PC-9 (cell line): Measurements from ENCODE around the gene CRIP1. TPM values are rescaled to one million over a fixed set of nuclear protein-coding genes. Genes with fewer than 3 reads are reported as not detected.

Experiments
- BruUV-seq: library from RNA; stranded (reverse); fragments of 400-500 nt; replicated peaks from 2 replicates; lab custom pipeline; 2021; lab: Mats Ljungman, UMichigan
- CTCF ChIA-PET: fragments of 300-600 bp; sonication (Branson Sonifier 250); formaldehyde crosslinking; loops from one replicate; lab custom pipeline; 2022; ENCODE audit warnings: antibody characterized with exemption; lab: Charles Lee
- POLR2A ChIA-PET: fragments of 300-600 bp; sonication (Branson Sonifier 250); formaldehyde crosslinking; loops from one replicate; lab custom pipeline; 2022; ENCODE audit warnings: antibody characterized with exemption; ENCODE audit not compliant: unreplicated experiment; lab: Charles Lee
- DNase-seq, 2 experiments: peaks; one replicate each; pipeline versions ENCODE4 v3.0.0 to v3.0.0-alpha.2; 2015 to 2022; ENCODE audit warnings: mixed read lengths in 1 of 2
- H2AFZ ChIP-seq: fragments of 200-600 bp; sonication (generic); 2 replicates; pipeline ENCODE4 v1.8.1; 2017; ENCODE audit warnings: antibody characterized with exemption
- H3F3A ChIP-seq: fragments of 200-600 bp; sonication (generic); 2 replicates; pipeline ENCODE4 v1.8.1; 2017; ENCODE audit warnings: antibody characterized with exemption, mild to moderate bottlenecking, low read depth; ENCODE audit not compliant: insufficient read depth
- H3K27ac ChIP-seq: fragments of 200-600 bp; sonication (generic); 2 replicates; pipeline ENCODE4 v1.6.1; 2016; ENCODE audit warnings: mixed run types
- H3K27me3 ChIP-seq: fragments of 200-600 bp; sonication (generic); 2 replicates; pipeline ENCODE4 v1.6.1; 2016; ENCODE audit warnings: low read depth, mixed run types; ENCODE audit not compliant: insufficient read depth
- H3K36me3 ChIP-seq: fragments of 200-600 bp; sonication (generic); 2 replicates; pipeline ENCODE4 v1.6.1; 2016; ENCODE audit warnings: low read depth, mixed run types
- H3K4me1 ChIP-seq: fragments of 200-600 bp; sonication (generic); replicated peaks from 2 replicates; pipeline ENCODE4 v1.6.1; 2016; ENCODE audit warnings: mixed run types; ENCODE audit not compliant: insufficient read depth
- H3K4me2 ChIP-seq: fragments of 200-600 bp; sonication (generic); 2 replicates; pipeline ENCODE4 v1.6.1; 2017; ENCODE audit warnings: mixed run types
- H3K4me3 ChIP-seq: fragments of 200-600 bp; sonication (generic); 2 replicates; pipeline ENCODE4 v1.6.1; 2016; ENCODE audit warnings: mixed run types
- H3K79me2 ChIP-seq: fragments of 200-600 bp; sonication (generic); 2 replicates; pipeline ENCODE4 v1.6.1; 2017; ENCODE audit warnings: low read depth, mixed run types
- H3K9me2 ChIP-seq: fragments of 200-600 bp; sonication (generic); 2 replicates; pipeline ENCODE4 v1.8.1; 2017; ENCODE audit warnings: mild to moderate bottlenecking; ENCODE audit not compliant: insufficient read depth
- H3K9me3 ChIP-seq: fragments of 200-600 bp; sonication (generic); 2 replicates; pipeline ENCODE4 v1.8.1; 2016; ENCODE audit warnings: low read depth; ENCODE audit not compliant: insufficient read depth
- H4K20me1 ChIP-seq: fragments of 200-600 bp; sonication (generic); 2 replicates; pipeline ENCODE4 v1.8.1; 2017; ENCODE audit not compliant: insufficient read depth
- CTCF ChIP-seq: fragments of 200-600 bp; sonication (generic); conservative IDR thresholded peaks from 2 replicates; pipeline ENCODE4 v1.6.1; 2017; ENCODE audit warnings: mixed run types, antibody characterized with exemption, mild to moderate bottlenecking, moderate library complexity
- EZH2 ChIP-seq: fragments of 200-600 bp; sonication (generic); IDR thresholded peaks from 2 replicates; pipeline ENCODE4 v1.8.0; 2017; ENCODE audit warnings: antibody characterized with exemption, low read depth
- intact Hi-C: fragments of 100-400 bp; cut with micrococcal nuclease; formaldehyde crosslinking; loops from one replicate; pipeline ENCODE4 v1.10.0; 2022; ENCODE audit not compliant: unreplicated experiment
- total RNA-seq: library from RNA; stranded (reverse); gene quantifications from 2 replicates; pipeline ENCODE4 v1.2.3, GENCODE V29; 2021

Gene CRIP1
- total RNA-seq, 1 experiment from 2014 or later, result 296 TPM

GRCh38 chr14:105440554-105440900, 46.2 kb upstream of the CRIP1 start:
- Histone ChIP-seq H3K9me3 (no peaks in the 10 kb centered on the region), H3K9me2 (no peaks in the 10 kb centered on the region), H4K20me1 (peaks cover 42% of the 10 kb centered on the region), H2AFZ (no peak overlapping the region), H3K36me3 (no peaks in the 10 kb centered on the region), H3K27me3 (no peaks in the 10 kb centered on the region), H3K4me3 (no peak overlapping the region), H3K79me2 (peaks cover 25% of the 10 kb centered on the region), H3K4me2 (no peak overlapping the region), H3K4me1 (no peaks in the 10 kb centered on the region), H3K27ac (no peak overlapping the region), H3F3A (no peaks in the 10 kb centered on the region)
- intact Hi-C loops, result no loop called here
- BruUV-seq, result no TSS peak
- ChIA-PET POLR2A (no interaction called here), CTCF (no interaction called here)
- TF ChIP-seq EZH2 (no peak), CTCF (no peak)
- DNase-seq, result no peak

GRCh38 chr14:105440992-105441391, 45.7 kb upstream of the CRIP1 start:
- ChIA-PET CTCF (no interaction called here), POLR2A (no interaction called here)
- intact Hi-C loops, result no loop called here
- Histone ChIP-seq H3F3A (no peaks in the 10 kb centered on the region), H4K20me1 (peaks cover 37% of the 10 kb centered on the region), H3K36me3 (no peaks in the 10 kb centered on the region), H3K27ac (no peak overlapping the region), H3K79me2 (peaks cover 20% of the 10 kb centered on the region), H3K9me2 (no peaks in the 10 kb centered on the region), H3K4me2 (no peak overlapping the region), H3K9me3 (no peaks in the 10 kb centered on the region), H2AFZ (no peak overlapping the region), H3K27me3 (no peaks in the 10 kb centered on the region), H3K4me1 (no peaks in the 10 kb centered on the region), H3K4me3 (no peak overlapping the region)
- no TSS peak for BruUV-seq
- TF ChIP-seq EZH2 (no peak), CTCF (no peak)
- DNase-seq, result no peak

GRCh38 chr14:105442125-105442524, 44.6 kb upstream of the CRIP1 start:
- ChIA-PET CTCF (no interaction called here), POLR2A (no interaction called here)

More at GRCh38 chr14:105442125-105442524, 44.6 kb upstream of the CRIP1 start:
- 0 out of 2 replicates have a peak, but pooled peaks cover 10% of the 10 kb centered on the region for H3K79me2 ChIP-seq
- H2AFZ ChIP-seq, result no peak overlapping the region
- DNase-seq, result no peak
- no TSS peak for BruUV-seq
- no peaks in the 10 kb centered on the region for H3F3A ChIP-seq
- intact Hi-C loops, result no loop called here
- no peaks in the 10 kb centered on the region for H3K4me1 ChIP-seq
- no peak overlapping the region for H3K4me3 ChIP-seq
- H4K20me1 ChIP-seq, result peaks cover 26% of the 10 kb centered on the region
- no peaks in the 10 kb centered on the region for H3K36me3 ChIP-seq
- H3K9me2 ChIP-seq, result no peaks in the 10 kb centered on the region
- H3K9me3 ChIP-seq, result no peaks in the 10 kb centered on the region
- H3K27ac ChIP-seq, result no peak overlapping the region
- H3K4me2 ChIP-seq, result no peak overlapping the region
- H3K27me3 ChIP-seq, result no peaks in the 10 kb centered on the region
- no peak for TF ChIP-seq CTCF
